Hematopoietic multipotent progenitor cell (in vitro differentiated cells): ENCODE results near the gene ENAH. TPM values are rescaled to one million over a fixed set of nuclear protein-coding genes. Genes with fewer than 3 reads are reported as not detected.

Experiments
- DNase-seq, 3 donors: peaks; one replicate each; pipeline ENCODE4 v3.0.0-alpha.2; 2011 to 2015; ENCODE audit warnings: low read depth in 2 of 3, low spot score in 2 of 3
- total RNA-seq: library from RNA; depleted of rRNA; stranded (reverse); fragments of >200 nt; gene quantifications from one replicate; pipeline ENCODE4 v1.2.3, GENCODE V29; 2012

Gene ENAH
- total RNA-seq, 1 donor, result 0.54 TPM

DNA sequence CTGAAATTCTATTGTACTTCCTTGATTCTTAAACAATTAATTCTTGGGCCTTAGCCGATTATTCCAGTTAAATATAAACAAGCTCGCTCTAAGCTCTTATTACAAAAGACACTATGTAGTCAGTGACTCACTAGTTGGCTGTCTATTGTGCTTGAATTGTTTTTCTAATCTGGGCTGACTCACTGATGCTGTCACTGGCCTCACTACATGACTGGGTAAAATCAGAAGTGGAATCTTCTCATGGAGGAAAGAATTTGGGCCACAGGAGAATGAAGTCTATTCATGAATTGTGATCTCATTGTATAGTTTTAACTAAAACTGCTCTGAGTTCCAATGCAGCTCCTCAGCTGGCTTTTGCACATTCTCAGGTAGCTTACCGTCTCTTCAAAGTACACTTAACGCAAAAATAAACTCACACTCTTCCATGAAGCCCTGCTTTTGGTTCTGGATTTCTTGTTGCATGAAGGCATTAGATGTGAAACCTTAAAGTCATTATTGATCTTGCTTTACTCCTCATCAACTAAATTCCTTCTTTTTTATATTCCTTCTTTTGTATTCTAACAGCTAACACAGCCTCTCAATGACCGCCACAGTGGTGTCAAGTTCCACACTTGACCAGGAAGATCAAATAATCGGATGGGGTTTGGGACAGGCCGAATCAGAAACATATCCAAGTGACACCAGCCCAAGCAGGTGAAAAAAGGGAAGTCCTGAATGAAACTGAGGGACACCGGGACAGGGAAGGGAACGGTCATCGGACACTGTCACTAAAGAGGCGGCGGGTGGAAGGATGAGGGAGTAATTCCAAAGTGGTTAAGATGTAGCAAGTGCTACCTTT is 144.2 kb downstream of the ENAH start:
- DNase-seq, result no peak

DNA sequence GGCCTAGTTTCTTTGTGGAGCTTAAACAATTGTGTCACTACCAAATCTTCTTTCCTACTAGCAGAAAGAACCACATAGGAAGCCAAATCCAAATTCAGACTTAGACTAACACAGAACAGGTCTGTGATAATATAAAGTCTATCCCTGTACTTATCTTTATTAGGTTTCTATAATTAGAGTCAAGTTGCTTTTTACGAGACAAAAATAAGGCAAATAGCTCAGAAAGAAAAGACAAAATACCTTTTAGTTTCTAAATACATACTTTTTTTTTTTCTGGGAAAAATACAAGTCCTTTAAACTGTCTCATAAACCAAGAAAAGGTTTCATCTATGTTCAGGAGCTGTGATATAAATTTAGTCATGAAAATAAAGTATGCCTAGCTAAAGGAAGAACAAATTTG is 146.2 kb downstream of the ENAH start:
- no peak for DNase-seq

GRCh38 chr1:225504776-225505175 is 148.1 kb downstream of the ENAH start:
- no peak for DNase-seq

- no peak for DNase-seq
Observed at GRCh38 chr1:225500624-225501192, 152.2 kb downstream of the ENAH start.

DNA sequence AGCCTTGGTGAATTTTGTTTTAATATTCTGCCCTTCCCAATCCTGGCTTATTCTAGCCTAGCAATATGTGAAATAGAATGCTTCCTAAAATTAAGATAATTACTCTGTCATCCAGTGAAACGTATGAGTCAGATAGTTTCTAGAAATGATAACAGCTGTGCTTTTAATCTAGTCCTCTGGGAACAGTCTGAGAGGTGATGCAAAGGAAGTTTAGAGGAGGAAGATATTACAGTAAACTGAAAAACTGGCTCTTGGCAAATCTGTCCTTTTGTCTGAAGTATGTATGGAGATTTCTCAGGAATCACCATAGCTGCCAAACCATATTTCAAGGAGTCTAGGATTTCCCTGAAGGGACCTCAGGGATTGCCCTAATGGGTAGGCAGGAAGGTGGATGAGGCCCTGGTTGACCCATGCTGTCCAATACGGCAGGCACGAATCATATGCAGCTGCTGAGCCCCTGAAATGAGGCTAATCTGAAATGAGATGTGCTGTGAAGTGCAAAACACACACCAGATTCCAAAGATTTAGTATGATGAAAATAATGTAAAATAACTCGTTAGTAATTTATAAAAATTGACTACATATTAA is 154.3 kb downstream of the ENAH start:
- no peak for DNase-seq

DNA sequence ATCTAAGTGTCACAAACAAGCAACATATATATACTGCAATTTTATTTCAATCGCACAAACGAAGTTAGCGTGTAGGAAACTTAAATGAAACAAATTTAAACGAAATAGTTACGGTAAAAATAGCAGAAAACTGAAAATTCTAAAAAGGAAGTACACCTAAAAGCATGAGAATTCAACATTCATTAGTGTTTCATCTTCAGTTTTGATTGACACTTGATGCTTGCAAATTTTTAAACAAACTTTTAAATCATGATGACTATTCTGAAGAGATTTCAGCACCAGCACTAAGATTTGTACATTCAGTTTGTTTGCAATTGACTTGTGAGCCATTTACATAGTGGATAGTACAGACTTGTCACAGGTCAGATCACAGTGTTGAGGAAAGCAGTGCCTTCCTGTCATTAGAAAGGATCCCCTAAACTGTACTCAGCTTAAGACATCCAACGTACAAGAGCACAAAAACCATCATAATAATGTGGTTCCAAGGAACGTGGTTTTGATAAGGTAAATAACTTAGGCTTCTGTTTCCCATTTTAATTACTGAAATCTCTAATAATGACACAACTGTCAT is 158.0 kb downstream of the ENAH start:
- DNase-seq, result no peak

- no peak for DNase-seq
Observed at GRCh38 chr1:225493591-225494246, 159.2 kb downstream of the ENAH start.

- no peak for DNase-seq
Observed at GRCh38 chr1:225488676-225489075, 164.2 kb downstream of the ENAH start.

DNA sequence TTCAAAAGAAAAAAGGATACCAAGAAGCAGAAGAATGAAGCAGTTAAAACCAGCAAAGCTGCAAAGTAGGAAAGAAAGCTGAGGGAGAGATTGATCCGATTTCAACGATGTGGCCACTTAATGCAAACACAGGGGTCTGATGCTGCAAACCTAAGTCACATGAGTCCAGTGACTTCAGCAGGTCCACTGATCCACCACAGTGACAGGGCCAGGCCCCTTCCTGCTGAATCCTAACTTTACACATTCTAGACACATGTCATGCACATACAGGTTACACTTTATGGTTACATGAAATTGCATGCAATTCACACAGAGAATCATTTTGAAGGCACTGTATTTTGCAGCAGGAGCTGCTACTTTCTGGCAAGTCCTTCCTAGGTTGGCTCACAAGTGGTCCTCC is 166.1 kb downstream of the ENAH start:
- DNase-seq, result no peak

- no peak for DNase-seq
Observed at GRCh38 chr1:225485991-225486530, 166.9 kb downstream of the ENAH start.

GRCh38 chr1:225485226-225485625 is 167.7 kb downstream of the ENAH start:
- no peak for DNase-seq

- DNase-seq, result no peak
Observed at GRCh38 chr1:225484657-225485214, 168.2 kb downstream of the ENAH start.

DNA sequence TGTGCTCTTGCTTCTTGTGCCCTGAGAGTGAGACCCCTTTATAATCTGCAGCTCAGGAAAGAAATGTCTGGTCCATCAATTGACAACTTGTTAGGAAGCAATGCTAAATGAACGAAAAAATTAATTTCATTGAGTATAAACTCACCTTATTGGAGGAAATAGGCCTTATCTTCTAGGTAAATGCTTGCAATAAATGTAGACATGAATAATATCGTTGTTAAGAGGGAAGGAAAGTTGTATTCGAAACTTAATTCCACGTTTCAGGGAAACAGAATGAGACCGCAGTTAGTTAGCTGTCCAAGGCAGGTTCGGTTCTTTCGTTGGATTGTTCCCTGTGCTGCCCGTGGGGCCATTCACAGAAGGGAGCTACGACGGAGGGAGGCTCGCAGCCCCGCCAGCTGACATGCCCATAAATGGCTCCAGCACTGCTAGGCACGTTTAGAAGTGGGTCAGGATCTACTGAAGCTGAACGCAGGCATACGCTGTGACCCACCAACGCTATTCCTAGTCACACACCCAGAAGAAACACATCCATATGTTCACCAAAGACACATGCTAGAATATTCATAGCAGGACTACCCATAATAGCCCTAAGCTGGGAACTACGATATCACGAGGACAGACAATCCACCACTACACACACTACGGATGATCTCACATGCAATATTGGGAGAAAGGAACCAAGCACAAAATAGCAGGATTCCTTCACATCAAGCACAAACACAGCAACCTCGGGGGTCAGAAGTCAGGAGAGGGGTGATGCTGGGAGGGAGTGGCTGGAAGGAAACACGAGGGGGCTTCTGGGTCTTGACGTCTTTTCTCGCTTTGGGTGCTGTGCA is 168.9 kb downstream of the ENAH start:
- DNase-seq, result no peak

GRCh38 chr1:225482421-225482950 is 170.4 kb downstream of the ENAH start:
- no peak for DNase-seq

DNA sequence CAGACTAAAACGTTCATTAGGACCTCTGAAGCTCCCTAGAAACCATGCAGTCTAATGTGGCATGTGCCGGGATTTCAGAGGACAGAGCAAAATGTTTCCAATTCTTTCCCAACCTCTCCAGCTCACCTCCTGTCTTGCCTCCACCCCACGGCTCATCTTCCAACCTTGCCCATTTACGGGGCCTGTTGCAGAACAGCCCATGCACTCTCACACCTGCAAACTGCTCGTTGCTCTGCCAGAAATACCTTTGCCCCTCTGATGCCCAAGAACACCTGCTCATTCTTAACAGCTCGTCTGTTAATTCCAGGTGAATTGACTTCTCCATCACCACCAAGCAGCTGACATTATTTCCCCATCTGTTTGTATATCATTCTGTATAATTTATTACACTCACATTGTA is 171.2 kb downstream of the ENAH start:
- no peak for DNase-seq

DNA sequence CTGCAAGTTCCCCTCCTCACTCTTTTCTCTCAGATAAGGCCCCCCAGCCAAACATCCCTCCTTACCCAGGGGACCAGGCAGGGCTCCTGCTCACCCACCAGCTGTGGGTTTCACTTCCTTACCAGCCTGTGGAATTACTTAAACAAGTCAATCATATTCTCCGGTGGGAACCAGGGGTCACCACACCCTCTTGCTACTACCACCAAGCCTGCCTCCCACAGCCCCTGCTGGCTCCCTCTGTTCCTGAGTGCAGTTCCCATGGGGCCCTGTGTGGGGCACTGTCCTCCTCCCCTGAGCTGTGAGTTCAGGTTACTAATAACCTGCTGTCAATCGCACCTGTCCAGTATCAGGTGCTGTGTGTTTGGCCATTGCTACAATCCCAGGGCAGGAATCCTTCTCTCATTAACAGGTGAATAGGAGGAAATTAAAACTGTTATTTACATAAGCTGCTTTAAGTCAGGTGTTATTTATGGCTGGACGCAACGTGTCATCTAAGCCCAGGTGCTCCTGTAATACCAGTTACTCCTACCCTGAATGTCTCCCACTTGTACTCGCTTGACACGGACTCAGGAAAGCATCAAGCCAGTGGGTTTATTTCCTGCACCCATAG is 172.0 kb downstream of the ENAH start:
- peak in 1 of 3 donors; percentile 57 for DNase-seq

DNA sequence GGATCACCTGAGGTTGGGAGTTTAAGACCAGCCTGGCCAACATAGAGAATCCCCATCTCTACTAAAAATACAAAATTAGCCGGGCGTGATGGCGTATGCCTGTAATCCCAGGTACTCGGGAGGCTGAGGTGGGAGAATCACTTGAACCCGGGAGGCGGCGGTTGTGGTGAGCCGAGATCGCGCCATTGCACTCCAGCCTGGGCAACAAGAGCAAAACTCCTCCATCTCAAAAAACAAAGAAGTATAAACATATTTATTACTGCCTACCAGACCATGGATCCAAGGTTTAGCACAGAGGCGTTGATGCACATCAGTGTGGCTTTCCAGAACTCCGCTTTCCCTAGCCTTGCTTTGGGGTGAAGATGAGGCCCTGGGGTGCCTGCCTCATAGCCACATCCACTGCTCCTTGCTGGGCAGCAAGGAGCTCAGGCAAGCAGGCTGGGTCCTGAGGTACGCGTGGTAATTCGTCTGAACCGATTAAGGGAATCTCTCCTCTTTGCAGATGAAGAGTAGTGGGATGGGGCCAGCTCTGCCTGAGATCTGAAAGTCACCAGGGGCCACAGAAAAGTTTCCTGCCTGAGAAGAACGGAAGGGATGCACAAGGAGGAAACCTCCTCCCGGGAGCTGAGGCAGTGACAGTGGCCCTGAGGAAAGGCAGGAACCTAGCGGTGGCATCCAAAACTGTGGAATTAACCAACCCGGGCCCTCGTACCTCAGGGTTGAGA is 172.8 kb downstream of the ENAH start:
- no peak for DNase-seq

DNA sequence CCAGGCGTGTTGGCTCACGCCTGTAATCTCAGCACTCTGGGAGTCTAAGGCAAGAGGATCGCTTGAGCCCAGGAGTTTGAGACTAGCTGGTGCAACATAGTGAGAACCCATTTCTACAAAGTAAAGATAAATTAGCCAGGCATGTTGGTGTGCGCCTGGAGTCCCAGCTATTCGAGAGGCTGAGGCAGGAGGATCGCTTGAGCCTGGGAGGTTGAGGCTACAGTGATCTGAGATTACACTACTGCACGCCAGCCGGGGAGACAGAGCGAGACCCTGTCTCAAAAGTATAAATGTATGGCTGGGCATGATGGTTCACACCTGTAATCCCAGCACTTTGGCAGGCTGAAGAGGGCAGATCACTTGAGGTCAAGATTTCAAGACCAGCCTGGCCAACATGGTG is 173.6 kb downstream of the ENAH start:
- no peak for DNase-seq
